PFSK-1 (cell line): ENCODE data around the gene RANBP3.

Experiments used
- FOXP2 ChIP-seq: optimal IDR thresholded peaks from 2 replicates; pipeline ENCODE3; 2011; ENCODE audit warnings: borderline replicate concordance, control low read depth, inconsistent platforms; ENCODE audit not compliant: insufficient read depth; ENCODE audit errors: extremely low read length, extremely low read depth
- POLR2AphosphoS5 ChIP-seq: IDR thresholded peaks from 2 replicates; pipeline ENCODE4 v1.6.1; 2012; ENCODE audit warnings: low read depth, mild to moderate bottlenecking, control low read depth, low read length, moderate library complexity
- REST ChIP-seq, 2 experiments: IDR thresholded peaks; 2 replicates each; pipeline versions ENCODE4 v1.6.1 to v1.8.0; 2011 to 2012; ENCODE audit warnings: low read depth in 2 of 2, low read length in 2 of 2, control low read depth in 1 of 2, inconsistent platforms in 1 of 2, mild to moderate bottlenecking in 1 of 2, moderate library complexity in 1 of 2; ENCODE audit not compliant: insufficient read depth in 1 of 2
- SIN3A ChIP-seq: IDR thresholded peaks from 2 replicates; pipeline ENCODE4 v1.6.1; 2012; ENCODE audit warnings: mild to moderate bottlenecking, low read length, moderate library complexity, borderline replicate concordance; ENCODE audit not compliant: insufficient read depth
- TAF1 ChIP-seq: IDR thresholded peaks from 2 replicates; pipeline ENCODE4 v1.6.1; 2012; ENCODE audit warnings: low read length, control low read depth, borderline replicate concordance; ENCODE audit not compliant: insufficient read depth

- no peak for TF ChIP-seq POLR2AphosphoS5
- TF ChIP-seq TAF1 = no peak
- TF ChIP-seq REST (IDR thresholded peaks at IDR 0.05; ENCODE audit: insufficient read depth in 1 of 2, low read depth in 2 of 2, low read length in 2 of 2) = no peak
- no peak for TF ChIP-seq SIN3A
- no peak for TF ChIP-seq FOXP2
Observed at GRCh38 chr19:5973376-5973775, 4.6 kb downstream of the RANBP3 start.
